ENCODE measurements around the gene COPS7B.
"Not testable (repeated sequence)": the region's sequence is repeated elsewhere in the genome, so short reads cannot be mapped to it uniquely, and the experiment has no call there.

Gene COPS7B

GRCh38 chr2:231786177-231786916 lies at the start of gene COPS7B:
TSS of gene COPS7B (plus strand) at chr2:231786445. CDS start at chr2:231788571, 2,126 bp downstream.
- peak; percentile 84 for DNase-seq

GRCh38 chr2:231737761-231738160 lies 48.5 kb upstream of the COPS7B start:
- DNase-seq, result no peak

GRCh38 chr2:231743376-231744116 lies 42.7 kb upstream of the COPS7B start:
- no peak for DNase-seq

GRCh38 chr2:231745303-231746038 lies 40.8 kb upstream of the COPS7B start:
- DNase-seq, result no peak

- DNase-seq, result not testable (repeated sequence)
Measured at GRCh38 chr2:231748153-231748896, 37.9 kb upstream of the COPS7B start.

GRCh38 chr2:231749016-231749415 lies 37.2 kb upstream of the COPS7B start:
- DNase-seq, result not testable (repeated sequence)

GRCh38 chr2:231751042-231751815 lies 35.0 kb upstream of the COPS7B start:
- DNase-seq, result no peak

- no peak for DNase-seq
Measured at GRCh38 chr2:231752061-231752460, 34.2 kb upstream of the COPS7B start.

GRCh38 chr2:231761735-231762134 lies 24.5 kb upstream of the COPS7B start:
- no peak for DNase-seq

GRCh38 chr2:231764124-231764523 lies 22.1 kb upstream of the COPS7B start:
- DNase-seq, result no peak

- no peak for DNase-seq
Measured at GRCh38 chr2:231764760-231765159, 21.5 kb upstream of the COPS7B start.

GRCh38 chr2:231765496-231765929 lies 20.7 kb upstream of the COPS7B start:
- no peak for DNase-seq

- DNase-seq, result no peak
Measured at GRCh38 chr2:231769170-231770136, 16.8 kb upstream of the COPS7B start.

- DNase-seq, result peak; percentile 3
Measured at GRCh38 chr2:231780123-231780908, 5.9 kb upstream of the COPS7B start.

GRCh38 chr2:231780909-231781797 lies 5.1 kb upstream of the COPS7B start, which contains the start of gene PDE6D:
TSS of gene PDE6D (minus strand) at chr2:231781282. CDS start at chr2:231781114, 168 bp downstream.
- DNase-seq, result peak; percentile 98

GRCh38 chr2:231781798-231782726 lies 4.2 kb upstream of the COPS7B start:
- DNase-seq, result no peak

- DNase-seq, result no peak
Measured at GRCh38 chr2:231785413-231785812, 832 bp upstream of the COPS7B start.

- no peak for DNase-seq
Measured at GRCh38 chr2:231785822-231786176, 446 bp upstream of the COPS7B start.
